Measurements from ENCODE around the gene FBXO24. TPM values are rescaled to one million over a fixed set of nuclear protein-coding genes. Genes with fewer than 3 reads are reported as not detected.

The FBXO24 gene
- total RNA-seq, 2 donors from 2014 or later, result 1.3 to 3.0 TPM

DNA sequence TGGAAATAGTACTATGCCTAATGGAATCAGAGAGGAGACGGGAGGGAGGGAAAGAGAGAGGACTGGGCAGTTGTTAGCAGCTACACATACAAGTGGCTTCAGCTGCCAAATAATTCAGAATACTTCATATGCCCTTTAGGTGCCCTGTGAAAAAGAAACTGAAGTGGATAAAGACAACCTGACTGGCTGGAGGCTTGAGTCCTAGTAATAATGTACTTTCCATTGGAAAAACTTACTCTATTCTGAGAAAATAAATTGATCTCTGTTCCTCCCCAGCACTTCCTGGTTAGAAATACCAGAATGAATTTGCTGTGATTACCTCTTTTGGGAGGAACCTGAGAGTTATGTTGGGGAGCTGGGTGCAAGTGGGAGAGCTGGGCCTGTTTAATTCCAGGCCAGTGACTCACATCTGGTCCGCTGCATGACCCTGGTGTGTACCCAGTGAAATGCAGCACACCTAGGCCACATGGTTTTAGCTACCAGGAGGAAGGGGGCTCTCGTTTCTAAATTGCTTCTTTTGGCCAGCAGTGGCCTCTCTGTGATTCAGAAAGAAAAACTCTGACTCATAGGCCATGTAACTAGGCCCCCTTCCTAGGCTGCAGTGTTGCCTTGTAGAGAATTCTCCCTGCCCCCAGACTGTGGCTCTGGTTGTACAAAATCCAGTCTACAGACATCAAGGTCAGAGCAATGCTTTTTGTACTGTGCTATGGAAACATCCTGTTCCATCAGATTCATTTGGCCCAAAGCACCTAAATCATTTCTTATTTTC, 40.6 kb upstream of the FBXO24 start:
- Histone ChIP-seq H3K4me1 (ENCODE audit: control insufficient read depth, insufficient read depth, low read length) (peaks cover 35% of the 10 kb centered on the region), H3K36me3 (ENCODE audit: control insufficient read depth, insufficient read depth, low read length) (peaks cover 34% of the 10 kb centered on the region), H3K9me3 (ENCODE audit: control insufficient read depth, low read length) (no peaks in the 10 kb centered on the region), H3K27ac (ENCODE audit: low read depth, low read length) (no peak overlapping the region), H3K27me3 (ENCODE audit: control insufficient read depth, insufficient read depth, low read length, poor library complexity, severe bottlenecking) (no peaks in the 10 kb centered on the region), H3K4me3 (ENCODE audit: low read length) (peak overlapping the region; percentile 64), H3K9ac (ENCODE audit: extremely low read depth, low read length, poor library complexity, severe bottlenecking) (peak overlapping the region; percentile 12)
- 59 to 65% methylated on average over 2 to 3 of the region's 3 CpGs for WGBS, 2 experiments (ENCODE audit: insufficient coverage in 1 of 2, insufficient read length in 1 of 2)
- H3K4me1 Mint-ChIP-seq, result peaks cover 67% of the 10 kb centered on the region
- DNase-seq, result peak; percentile 85
- TF ChIP-seq, protein P1, sequence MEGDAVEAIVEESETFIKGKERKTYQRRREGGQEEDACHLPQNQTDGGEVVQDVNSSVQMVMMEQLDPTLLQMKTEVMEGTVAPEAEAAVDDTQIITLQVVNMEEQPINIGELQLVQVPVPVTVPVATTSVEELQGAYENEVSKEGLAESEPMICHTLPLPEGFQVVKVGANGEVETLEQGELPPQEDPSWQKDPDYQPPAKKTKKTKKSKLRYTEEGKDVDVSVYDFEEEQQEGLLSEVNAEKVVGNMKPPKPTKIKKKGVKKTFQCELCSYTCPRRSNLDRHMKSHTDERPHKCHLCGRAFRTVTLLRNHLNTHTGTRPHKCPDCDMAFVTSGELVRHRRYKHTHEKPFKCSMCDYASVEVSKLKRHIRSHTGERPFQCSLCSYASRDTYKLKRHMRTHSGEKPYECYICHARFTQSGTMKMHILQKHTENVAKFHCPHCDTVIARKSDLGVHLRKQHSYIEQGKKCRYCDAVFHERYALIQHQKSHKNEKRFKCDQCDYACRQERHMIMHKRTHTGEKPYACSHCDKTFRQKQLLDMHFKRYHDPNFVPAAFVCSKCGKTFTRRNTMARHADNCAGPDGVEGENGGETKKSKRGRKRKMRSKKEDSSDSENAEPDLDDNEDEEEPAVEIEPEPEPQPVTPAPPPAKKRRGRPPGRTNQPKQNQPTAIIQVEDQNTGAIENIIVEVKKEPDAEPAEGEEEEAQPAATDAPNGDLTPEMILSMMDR (conservative IDR thresholded peaks at IDR 0.05), result peak; percentile 18
- H3K27ac Mint-ChIP-seq, result peak overlapping the region; percentile 65
- no peaks in the 10 kb centered on the region for H3K27me3 Mint-ChIP-seq (ENCODE audit: insufficient read depth)
- no peaks in the 10 kb centered on the region for H3K9me3 Mint-ChIP-seq
- peaks cover 10% of the 10 kb centered on the region for H3K36me3 Mint-ChIP-seq (ENCODE audit: low read depth)
- H3K4me3 Mint-ChIP-seq, result peak overlapping the region; percentile 7

DNA sequence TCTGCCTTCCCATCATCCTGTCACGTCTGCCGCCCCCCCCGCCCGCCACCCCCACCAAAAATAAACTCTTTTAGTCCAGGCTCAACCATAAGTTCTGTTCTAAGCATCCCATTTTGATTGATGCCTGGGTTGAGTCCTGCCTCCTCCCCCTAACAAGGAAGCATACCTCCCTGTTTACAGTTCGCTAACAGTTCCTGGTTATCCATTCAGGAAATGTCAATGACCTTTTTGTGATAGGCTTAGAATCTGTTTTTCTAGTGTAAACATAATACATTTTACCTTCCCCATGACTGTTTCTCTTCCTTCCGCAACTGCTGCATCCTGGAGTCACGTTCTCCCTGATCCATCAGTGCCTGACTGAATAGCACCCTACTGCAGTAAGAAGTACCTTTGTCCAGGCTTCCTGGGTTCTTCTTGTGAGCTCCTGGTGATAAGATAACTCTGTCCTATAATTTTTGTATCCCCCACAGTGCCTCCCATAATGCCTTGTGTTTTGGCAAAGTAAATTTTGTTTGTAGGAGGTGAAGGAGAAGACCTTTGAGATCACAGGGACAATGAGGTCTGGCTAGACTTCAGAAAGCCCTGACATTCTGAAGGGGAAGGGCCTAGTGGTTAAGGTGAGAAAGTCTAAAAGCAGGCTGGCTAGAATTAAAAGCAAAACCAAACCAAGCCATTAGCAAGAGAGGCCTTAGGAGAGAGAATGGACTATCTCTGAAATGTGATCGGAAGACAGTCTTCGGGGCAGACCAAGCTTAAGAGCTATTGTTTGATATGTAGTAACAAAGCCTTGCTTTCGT, 39.8 kb upstream of the FBXO24 start:
- peak overlapping the region; percentile 4 for H3K4me3 ChIP-seq (ENCODE audit: low read length)
- no peaks in the 10 kb centered on the region for H3K27me3 ChIP-seq (ENCODE audit: control insufficient read depth, insufficient read depth, low read length, poor library complexity, severe bottlenecking)
- no peaks in the 10 kb centered on the region for H3K27me3 Mint-ChIP-seq (ENCODE audit: insufficient read depth)
- H3K36me3 ChIP-seq (ENCODE audit: control insufficient read depth, insufficient read depth, low read length), result peaks cover 37% of the 10 kb centered on the region
- no peaks in the 10 kb centered on the region for H3K9me3 Mint-ChIP-seq
- H3K4me3 Mint-ChIP-seq, result peak overlapping the region; percentile 6
- peak overlapping the region; percentile 65 for H3K27ac Mint-ChIP-seq
- peaks cover 13% of the 10 kb centered on the region for H3K36me3 Mint-ChIP-seq (ENCODE audit: low read depth)
- H3K4me1 Mint-ChIP-seq, result peaks cover 63% of the 10 kb centered on the region
- peaks cover 35% of the 10 kb centered on the region for H3K4me1 ChIP-seq (ENCODE audit: control insufficient read depth, insufficient read depth, low read length)
- TF ChIP-seq, protein P1 (conservative IDR thresholded peaks at IDR 0.05), result no peak
- no peak overlapping the region for H3K9ac ChIP-seq (ENCODE audit: extremely low read depth, low read length, poor library complexity, severe bottlenecking)
- no peak for DNase-seq
- WGBS, 2 experiments (ENCODE audit: insufficient coverage in 1 of 2, insufficient read length in 1 of 2), result 65 to 73% methylated on average over 7 to 10 of the region's 10 CpGs
- no peak overlapping the region for H3K27ac ChIP-seq (ENCODE audit: low read depth, low read length)
- no peaks in the 10 kb centered on the region for H3K9me3 ChIP-seq (ENCODE audit: control insufficient read depth, low read length)

DNA sequence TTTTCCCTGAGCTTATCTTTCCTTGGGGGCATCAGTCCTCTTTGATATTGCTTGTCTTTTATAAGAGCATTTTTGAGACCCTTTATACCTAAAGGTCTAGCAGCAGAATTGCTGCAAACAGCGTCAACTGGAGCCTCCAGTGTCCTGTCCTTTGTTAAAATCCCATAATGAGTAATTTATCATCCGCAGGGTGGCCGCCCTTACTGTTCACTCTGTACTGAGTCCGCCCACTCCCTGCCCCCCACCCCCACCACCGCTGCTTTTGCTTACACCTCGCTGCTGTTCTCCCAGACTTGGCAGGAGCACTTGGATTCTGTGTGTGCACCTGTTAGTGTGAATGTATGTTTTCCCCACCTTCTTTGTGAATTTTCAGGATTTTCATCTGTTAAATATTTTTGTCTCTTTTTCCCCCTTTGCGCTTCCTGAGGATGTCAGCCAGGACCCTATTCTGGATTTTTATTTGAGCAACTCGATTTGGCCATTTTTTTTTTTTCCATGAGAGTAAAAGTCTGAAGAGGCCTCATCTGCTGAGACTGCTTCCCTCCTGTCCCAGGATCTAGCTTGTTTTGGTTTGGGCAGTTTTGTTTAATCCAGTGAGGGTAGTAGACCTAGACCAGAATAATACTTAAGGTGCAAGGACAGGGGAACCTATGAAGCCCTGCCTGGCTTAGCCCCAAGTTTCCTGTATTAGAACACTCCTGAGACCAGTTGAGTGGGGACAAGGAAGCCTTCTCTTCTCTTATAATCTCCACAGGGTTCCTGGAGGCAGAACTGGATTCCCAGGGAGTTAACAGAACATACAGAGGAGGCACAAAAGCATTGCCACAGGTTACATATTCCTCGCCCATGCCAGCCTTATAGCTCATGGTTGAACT, 39.0 kb upstream of the FBXO24 start:
- Histone ChIP-seq H3K27me3 (ENCODE audit: control insufficient read depth, insufficient read depth, low read length, poor library complexity, severe bottlenecking) (no peaks in the 10 kb centered on the region), H3K27ac (ENCODE audit: low read depth, low read length) (no peak overlapping the region), H3K9me3 (ENCODE audit: control insufficient read depth, low read length) (no peaks in the 10 kb centered on the region), H3K9ac (ENCODE audit: extremely low read depth, low read length, poor library complexity, severe bottlenecking) (no peak overlapping the region), H3K36me3 (ENCODE audit: control insufficient read depth, insufficient read depth, low read length) (peaks cover 44% of the 10 kb centered on the region), H3K4me1 (ENCODE audit: control insufficient read depth, insufficient read depth, low read length) (peaks cover 35% of the 10 kb centered on the region), H3K4me3 (ENCODE audit: low read length) (peak overlapping the region; percentile 4)
- DNase-seq, result no peak
- 85 to 91% methylated on average over 5 to 9 of the region's 9 CpGs for WGBS, 2 experiments (ENCODE audit: insufficient coverage in 1 of 2, insufficient read length in 1 of 2)
- Mint-ChIP-seq H3K27me3 (ENCODE audit: insufficient read depth) (no peaks in the 10 kb centered on the region), H3K9me3 (no peaks in the 10 kb centered on the region), H3K27ac (peak overlapping the region; percentile 46), H3K4me1 (peaks cover 56% of the 10 kb centered on the region), H3K4me3 (no peak overlapping the region), H3K36me3 (ENCODE audit: low read depth) (peaks cover 14% of the 10 kb centered on the region)
- TF ChIP-seq, protein P1 (conservative IDR thresholded peaks at IDR 0.05), result no peak

Data from endodermal cell (in vitro differentiated cells).